Right lobe of liver (tissue), 4 donors: ENCODE data around the gene GRM3.

ENCODE experiments used
- POLR2A ChIP-seq: fragments of 450-650 bp; IDR thresholded peaks from one replicate; pipeline ENCODE4 v1.6.1; 2017; ENCODE audit warnings: antibody characterized with exemption, mild to moderate bottlenecking
- TF ChIP-seq, protein P1 (sequence below), 4 donors: fragments of 200-600 bp in 3 of 4; fragments of 450-650 bp in 1 of 4; IDR thresholded peaks; one replicate each; pipeline versions ENCODE4 v1.5.1 to v1.8.0; 2016 to 2022; ENCODE audit warnings: antibody characterized with exemption in 4 of 4, mild to moderate bottlenecking in 2 of 4
- donor health status: DM: no; HTN: no; CAD: no.
- donor health status: DM: no; HTN: no; CAD: no.
- donor health status: DM: no; HTN: yes; CAD: no.

DNA sequence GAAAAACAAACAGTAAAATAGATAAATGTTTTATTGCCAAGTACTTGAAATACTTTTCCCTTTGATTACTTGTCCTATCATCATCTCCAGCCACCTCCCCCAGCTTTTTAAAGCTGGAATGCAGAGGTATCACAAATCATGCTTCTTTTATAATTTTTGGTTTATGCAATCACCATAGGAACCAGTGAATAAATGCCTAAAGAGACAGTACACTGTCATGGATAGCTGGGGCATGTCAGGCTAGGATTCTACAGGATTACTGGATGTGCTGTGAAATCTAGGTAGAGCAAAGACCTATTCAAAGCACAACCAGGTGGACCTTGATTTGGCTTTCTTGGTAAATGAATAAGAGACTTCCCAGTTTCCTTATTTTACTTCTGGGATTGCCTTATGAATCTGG is 257.2 kb downstream of the GRM3 start:
- TF ChIP-seq, protein P1, sequence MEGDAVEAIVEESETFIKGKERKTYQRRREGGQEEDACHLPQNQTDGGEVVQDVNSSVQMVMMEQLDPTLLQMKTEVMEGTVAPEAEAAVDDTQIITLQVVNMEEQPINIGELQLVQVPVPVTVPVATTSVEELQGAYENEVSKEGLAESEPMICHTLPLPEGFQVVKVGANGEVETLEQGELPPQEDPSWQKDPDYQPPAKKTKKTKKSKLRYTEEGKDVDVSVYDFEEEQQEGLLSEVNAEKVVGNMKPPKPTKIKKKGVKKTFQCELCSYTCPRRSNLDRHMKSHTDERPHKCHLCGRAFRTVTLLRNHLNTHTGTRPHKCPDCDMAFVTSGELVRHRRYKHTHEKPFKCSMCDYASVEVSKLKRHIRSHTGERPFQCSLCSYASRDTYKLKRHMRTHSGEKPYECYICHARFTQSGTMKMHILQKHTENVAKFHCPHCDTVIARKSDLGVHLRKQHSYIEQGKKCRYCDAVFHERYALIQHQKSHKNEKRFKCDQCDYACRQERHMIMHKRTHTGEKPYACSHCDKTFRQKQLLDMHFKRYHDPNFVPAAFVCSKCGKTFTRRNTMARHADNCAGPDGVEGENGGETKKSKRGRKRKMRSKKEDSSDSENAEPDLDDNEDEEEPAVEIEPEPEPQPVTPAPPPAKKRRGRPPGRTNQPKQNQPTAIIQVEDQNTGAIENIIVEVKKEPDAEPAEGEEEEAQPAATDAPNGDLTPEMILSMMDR (IDR thresholded peaks at IDR 0.05) = no peak
- no peak for TF ChIP-seq POLR2A
